Left kidney (tissue), 2 donors: Measurements from ENCODE around the gene TOR1B. TPM values are rescaled to one million over a fixed set of nuclear protein-coding genes. Genes with fewer than 3 reads are reported as not detected.
"Not testable (repeated sequence)": the region's sequence is repeated elsewhere in the genome, so short reads cannot be mapped to it uniquely, and the experiment has no call there.

ENCODE experiments used
- DNase-seq: peaks from one replicate; pipeline ENCODE4 v3.0.0-alpha.2; 2013
- polyA plus RNA-seq: library from polyadenylated mRNA; unstranded; fragments of 120-200 nt; gene quantifications from one replicate; pipeline ENCODE4 v1.2.1, GENCODE V29; 2013; ENCODE audit not compliant: insufficient read length

TOR1B gene
- polyA plus RNA-seq, 1 donor: 21.8 TPM

DNA sequence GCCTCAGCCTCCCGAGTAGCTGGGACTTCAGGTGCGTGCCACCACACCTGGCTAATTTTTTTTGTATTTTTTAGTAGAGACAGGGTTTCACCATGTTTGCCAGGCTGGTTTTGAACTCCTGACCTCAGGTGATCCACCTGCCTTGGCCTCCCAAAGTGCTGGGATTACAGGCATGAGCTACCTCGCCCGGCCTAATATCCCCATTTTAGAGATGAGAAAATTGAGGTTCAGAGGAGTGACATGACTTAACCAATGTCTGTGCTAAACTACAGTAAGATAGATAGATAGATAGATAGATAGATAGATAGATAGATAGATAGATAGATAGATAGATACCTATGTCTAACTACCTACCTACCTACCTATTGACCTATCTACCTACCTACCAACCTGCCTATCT lies 26.9 kb upstream of the TOR1B start:
- DNase-seq: not testable (repeated sequence)

DNA sequence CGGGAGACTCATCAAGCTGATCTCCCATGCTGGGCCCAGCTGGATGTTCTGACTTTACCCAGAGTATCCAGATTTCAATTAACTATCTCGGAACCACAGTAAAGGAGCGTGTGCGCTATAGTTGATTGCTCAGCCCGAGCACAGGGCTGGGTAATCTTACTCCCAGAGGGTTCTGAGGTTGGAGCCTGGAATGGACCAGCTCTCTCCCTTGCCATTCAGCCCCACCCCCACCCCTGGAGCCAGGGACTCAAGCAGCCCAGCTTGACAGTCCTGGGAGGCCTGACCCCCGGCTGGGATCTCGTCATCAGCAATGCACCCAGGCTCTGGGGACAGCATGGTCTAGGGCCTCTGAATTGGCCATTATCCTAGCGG lies 26.4 kb upstream of the TOR1B start:
- no peak for DNase-seq

DNA sequence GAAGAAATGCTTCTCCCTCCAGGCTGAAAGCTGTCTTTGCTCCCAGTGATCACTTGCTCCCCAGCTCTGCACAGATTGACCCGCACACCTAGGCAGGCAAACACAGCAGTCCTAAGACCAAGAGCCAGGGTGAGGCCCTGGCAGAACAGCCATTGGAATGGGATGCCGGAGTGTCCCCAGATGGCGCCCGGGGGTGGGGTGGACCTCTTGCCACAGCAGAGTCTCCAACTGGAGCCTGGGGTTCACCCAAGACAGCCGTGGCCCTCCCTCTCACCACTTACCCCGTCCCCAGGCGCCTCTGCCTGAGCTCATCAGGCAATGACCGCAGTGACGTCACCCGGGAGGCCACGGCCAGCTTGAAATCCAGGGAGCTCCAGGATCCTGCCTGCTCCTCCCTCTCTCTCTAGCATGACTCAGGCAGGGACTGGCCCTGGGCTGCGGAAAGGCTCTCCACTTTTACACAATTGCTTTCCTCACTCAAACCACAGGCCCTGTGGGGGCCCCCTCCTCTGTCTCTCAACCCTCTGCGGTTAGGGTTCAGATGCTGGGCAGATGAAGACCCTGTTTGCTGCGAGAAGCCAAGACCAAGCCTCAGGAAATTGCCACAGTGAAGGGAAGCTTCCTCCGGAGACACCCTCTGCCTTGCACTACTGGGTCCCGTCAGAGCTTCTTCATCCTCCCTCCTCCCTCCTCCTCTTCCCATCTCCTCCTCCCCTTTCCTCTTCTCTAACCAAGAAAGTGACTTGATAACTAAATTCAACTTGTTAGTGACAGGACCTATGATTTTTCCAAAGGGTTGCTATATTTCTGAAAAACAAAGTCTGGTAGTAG lies 25.8 kb upstream of the TOR1B start:
- DNase-seq: peak; percentile 71

DNA sequence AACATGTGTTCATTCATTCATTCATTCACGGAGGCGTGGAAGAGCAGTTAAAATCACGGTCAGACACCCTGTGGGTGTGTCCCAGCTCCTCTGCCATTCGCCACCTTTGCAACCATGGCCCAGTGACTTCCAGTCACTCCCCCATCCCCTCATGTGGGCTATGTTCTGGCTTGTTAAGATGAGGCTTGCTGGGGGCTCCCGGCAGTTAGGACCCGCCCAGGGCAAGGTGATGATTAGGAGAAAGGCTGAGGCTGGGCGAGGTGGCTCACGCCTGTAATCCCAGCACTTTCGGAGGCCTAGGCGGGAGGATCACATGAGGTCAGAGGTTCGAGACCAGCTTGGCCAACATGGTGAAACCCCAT lies 25.2 kb upstream of the TOR1B start:
- DNase-seq: no peak

DNA sequence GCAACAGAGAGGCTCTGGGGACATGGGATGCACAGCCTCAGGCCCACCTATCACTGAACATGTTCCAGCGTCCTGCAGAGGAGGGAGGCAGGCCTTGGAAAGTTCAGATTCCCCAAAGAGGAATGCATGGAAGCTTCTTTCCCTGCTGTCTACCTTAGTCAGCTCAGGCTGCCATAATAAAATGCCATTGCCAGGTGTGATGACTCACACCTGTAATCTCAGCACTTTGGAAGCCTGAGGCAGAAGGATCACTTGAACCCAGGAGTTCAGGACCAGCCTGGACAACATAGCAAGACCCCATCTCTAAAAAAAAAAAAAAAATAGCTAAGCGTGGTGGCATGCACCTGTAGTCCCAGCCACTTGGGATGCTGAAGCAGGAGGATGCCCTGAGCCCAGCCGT lies 24.5 kb upstream of the TOR1B start:
- DNase-seq: no peak

DNA sequence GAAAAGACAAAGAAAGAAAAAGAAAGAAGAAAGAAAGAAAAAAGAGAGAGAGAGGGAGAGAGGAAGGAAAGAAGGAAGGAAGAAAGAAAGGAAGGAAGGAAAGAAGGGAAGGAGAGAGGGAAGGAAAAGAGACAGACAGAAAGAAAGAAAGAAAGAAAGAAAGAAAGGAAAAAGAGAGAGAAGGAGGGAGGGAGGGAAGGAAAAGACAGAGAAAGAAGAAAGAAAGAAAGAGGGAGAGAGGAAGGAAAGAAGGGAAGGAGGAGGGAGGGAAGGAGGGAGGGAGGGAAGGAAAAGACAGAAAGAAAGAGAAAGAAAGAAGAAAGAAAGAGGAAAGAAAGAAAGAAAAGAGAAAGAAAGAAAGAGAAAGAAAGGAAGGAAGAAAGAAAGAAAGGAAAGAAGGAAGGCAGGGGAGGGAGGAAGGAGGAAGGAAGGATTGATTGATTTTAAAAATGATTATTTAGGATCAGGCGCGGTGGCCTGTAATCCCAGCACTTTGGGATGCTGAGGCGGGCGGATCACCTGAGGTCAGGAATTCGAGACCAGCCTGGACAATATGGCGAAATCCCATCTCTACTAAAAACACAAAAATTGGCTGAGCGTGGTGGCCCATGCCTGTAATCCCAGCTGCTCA lies 23.3 kb upstream of the TOR1B start:
- no peak for DNase-seq

DNA sequence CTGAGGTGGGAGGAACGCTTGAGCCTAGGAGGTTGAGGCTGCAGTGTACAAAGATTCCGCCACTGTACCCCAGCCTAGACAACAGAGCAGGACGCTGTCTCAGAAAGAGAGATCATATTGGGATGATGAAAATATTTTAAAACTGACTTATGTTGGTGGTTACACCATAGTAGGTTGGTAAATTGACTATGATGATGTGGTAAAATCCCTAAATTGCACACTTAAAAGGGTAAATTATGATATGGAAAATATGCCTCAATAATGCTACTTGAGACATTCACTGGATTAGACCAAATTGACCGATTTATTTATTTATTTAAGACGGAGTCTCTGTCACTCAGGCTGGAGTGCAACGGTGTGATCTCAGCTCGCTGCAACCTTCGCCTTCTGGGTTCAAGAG lies 21.9 kb upstream of the TOR1B start:
- DNase-seq: no peak

DNA sequence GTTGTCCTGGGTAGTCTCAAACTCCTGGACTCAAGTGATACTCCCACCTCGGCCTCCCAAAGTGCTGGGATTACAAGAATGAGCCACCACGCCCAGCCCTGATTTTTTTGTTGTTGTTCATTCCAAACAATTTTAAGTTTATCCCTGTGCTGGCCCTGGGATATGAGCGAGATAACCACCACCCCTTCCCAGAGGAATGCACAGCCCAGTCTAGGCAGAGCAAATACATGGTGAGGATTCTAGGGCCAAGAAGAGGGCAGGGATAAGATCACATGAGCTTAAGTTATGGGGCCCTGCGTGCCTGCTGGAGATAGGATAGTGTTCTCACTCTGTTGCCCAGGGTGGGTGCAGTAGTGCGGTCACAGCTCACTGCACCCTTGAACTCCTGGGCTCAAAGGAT lies 21.0 kb upstream of the TOR1B start:
- DNase-seq: no peak

DNA sequence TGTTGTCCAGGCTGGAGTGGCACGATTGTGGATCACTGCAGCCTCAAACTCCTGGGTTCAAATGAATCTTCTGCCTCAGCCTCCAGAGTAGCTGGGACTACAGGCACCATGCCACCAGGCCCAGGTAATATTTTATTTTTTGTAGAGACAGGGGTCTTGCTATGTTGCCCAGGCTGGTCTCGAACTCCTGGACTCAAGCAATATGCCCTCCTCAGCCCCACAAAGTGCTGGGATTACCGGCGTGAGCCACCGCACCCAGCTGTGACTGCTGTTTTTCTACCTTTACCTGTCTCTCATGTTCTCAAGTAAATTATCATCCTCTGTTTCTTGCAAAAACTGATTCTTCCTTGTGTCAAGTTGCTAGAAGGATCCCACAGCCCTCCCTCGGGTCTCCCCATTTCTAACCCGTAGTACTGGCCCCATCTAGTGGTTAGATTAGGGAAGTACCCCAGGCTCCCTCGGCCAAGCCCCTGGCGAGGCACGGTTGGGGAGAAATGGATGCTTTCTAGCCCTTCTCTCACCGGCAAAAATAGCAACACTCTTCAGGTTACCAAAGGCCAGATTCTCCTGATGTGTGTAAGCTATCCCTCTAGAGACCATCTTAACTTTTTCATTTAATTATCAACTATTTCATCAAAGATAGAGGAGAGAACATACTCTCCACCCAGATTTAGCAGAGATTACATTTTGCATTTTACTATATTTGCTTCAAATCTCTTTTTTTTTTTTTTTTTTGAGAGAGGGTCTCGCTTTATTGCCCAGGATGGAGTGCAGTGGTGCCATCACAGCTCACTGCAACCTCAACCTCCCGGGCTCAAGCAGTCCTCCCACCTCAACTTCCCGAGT lies 19.2 kb upstream of the TOR1B start:
- peak; percentile 69 for DNase-seq

DNA sequence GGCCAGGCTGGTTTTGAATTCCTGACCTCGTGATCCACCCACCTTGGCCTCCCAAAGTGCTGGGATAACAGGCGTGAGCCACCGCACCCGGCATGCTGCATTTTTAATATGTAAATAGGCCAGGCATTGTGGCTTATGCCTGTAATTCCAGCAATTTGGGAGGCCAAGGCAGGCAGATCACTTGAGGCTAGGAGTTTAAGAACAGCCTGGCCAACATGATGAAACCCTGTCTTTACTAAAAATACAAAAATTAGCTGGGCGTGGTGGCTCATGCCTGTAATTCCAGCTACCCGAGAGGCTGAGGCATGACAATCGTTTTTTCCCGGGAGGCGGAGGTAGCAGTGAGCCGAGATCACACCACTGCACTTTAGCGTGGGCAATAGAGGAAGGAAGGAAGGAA lies 18.0 kb upstream of the TOR1B start:
- DNase-seq: not testable (repeated sequence)

DNA sequence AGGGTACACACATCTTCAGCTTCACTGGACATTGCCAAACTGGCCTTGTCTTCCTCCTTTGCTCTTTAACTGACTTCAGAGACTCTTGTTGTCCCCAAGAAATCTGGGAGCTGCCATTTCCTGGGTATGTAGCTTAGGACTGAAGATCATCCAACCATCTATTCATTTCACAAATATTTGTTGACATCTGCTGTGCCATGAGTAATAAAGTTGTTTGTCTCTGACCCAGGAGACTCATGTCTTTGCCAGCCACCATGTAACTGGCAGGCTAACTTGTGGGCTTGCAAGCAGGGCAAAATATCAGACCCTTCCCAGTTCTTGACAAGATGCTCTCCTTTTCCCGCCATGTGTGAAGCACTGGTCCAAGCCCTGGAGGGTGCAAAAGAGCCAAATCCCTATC lies 17.1 kb upstream of the TOR1B start:
- no peak for DNase-seq

DNA sequence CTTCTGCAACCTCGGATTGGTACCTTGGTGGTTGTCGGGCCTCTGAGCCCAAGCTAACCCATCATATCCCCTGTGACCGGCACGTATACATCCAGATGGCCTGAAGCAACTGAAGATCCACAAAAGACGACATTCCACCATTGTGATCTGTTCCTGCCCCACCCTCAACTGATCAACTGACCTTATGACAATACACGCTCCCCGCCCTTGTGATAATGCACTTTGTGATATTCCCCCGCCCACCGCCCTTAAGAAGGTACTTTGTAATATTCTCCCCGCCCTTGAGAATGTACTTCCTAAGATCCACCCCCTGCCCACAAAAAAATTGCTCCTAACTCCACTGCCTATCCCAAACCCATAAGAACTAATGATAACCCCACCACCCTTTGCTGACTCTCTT lies 16.5 kb upstream of the TOR1B start:
- DNase-seq: no peak

DNA sequence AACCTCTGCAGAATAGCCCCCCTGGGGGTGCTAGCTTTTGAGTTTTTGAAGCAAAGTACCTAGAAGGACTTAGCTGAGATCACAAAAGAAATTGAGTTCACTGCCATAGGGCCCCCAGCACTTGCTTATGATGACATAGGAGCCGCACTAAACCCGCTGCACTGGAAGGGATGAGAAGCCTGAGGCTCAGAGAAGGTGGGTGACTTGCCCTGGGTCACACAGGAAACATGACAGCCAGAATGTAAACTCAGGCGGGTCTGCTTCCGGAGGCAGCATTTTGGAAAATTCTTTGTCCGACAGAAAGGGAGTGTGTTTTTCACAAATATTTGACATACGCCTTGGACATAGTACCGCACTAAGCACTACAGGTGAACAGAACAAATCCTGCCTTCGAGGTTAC lies 8.4 kb upstream of the TOR1B start:
- no peak for DNase-seq

DNA sequence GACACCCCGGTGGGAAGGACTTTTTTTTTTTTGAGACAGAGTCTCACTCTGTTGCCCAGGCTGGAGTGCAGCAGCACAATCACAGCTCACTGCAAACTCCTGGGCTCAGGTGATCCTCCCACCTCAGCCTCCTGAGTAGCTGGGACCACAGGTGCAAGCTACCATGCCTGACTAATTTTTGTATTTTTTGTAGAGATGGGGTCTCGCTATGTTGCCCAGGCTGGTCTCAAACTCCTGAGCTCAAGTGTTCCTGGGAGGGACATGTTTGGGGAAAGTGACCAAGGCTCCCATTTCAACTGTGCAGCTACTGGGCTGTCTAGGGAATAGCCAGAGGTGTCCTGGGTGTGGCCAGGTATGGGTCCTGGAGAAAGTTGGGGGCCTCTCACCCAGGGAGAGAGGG lies 7.0 kb upstream of the TOR1B start:
- not testable (repeated sequence) for DNase-seq

DNA sequence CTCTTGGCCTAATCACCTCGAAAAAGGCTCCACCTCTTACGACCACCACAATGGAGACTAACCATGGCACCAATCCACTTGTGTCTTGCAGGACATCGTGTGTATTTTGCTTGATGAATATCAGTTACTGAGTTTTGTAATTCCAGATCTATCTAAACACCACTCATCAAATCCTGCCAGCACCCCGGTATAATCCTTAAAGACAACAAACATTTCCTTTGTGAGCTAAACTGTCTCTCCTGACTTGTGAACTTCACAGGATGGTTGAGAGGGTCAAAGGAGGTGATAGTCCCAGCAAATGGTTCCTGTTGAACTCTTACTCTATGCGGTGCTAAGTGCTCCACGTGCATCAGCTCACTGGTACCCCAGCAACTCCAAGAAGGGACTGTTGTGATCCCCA lies 4.0 kb upstream of the TOR1B start:
- no peak for DNase-seq

DNA sequence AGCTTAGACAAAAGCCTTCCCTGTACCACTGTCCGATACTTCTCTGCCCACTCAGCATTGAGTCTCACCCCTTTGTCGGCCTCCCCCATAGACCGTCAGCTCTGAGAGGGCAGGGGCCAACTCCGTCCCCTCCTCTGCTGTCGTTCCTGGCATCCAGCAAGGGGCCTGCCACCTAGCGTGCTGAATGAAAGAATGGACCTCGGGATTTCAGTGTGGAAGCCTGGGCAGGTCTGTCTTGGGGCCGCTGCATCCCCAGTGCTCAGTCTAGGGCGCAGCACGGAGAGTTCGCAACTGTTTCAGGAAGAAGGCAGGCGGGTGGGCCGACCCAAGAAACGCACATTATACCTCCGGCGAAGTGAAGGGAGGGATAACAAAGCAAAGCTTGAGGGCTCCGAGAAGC lies 1.5 kb upstream of the TOR1B start:
- no peak for DNase-seq

DNA sequence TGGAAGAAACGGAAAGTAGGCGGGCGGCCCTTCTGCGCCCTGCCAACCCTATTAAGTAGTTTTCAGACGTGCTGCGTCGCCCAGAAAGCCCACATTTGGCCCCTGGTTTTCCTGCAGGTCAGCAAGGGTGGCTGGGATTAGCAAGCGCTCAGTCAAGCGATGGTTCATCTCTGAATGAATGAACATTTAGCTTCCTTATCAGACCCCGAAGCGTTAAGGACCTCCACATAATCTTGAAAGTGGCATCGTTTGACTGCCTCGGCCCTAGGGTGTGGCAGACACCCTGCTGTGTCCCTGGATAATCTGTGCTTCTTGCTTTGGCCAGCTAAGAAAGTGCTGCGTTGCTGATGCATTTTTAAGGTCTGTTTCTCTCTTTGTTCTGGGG lies 684 bp downstream of the TOR1B start:
- DNase-seq: no peak

DNA sequence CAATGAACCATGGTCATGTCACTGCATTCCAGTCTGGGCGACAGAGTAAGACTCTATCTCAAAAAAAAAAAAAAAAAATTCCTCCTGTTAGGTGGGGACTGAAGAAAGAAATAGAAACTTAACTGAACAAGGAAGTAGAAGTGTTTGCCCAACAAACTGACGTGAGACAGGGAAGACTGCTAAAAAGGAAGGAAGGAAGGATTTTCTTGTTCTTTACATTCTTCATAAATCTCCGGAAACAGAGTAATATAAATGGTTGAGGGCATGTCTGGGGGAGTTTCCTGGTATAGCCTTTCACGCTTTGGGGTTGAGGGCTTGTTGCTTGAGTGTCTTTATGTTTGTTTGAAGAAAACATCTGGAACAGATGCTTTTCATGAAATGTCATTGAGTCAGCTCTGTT lies 3.1 kb downstream of the TOR1B start:
- DNase-seq: no peak

DNA sequence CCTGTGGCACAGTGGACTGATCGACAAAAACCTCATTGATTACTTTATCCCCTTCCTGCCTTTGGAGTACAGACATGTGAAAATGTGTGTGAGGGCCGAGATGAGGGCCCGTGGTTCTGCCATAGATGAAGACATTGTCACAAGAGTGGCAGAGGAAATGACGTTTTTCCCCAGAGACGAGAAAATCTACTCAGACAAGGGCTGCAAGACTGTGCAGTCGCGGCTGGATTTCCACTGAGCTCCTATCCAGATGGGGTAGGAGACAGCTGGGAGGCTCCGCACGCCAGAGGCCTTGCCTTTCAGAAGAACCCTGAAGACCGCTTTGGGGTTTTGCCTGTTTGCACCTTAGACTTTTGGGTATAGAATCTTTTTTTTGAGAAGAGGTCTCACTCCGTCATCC lies 6.4 kb downstream of the TOR1B start:
- DNase-seq: no peak

DNA sequence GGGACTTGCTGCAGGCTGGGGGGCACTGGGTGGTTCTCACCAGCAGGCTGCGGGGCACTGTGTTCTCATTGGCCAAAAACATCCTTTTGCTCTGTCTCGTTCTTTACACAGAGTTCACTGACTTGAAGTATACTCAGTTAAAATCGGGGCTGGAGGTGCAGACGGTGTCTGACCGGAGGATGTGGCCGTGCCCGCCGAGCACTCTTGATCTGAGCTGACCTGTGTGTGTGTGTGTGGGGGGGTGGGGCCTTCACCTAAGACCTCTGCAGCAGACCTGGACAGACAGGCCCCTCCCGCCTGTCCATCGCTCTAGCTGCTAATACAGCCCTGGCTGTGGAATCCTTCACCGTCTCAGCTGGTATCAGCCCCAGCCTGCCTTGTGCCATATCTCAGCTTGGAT lies 7.1 kb downstream of the TOR1B start:
- no peak for DNase-seq

DNA sequence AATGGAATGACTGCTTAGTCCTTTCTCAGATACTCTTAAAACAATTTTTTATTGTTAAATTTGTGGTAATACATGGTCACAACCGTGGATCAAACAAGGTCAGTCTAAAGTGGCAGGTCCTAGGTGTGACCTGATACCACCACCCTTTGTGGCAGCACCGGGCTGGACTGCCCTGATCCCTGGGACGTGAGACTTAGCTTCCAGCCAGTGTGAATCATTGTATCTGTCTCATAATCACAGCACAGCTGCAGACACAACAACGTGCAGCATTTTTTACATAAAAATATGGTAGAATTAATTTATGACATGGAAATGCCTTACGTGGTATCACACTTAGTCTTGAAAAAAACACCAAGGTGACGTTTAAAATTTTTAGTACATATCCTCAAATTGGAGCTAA lies 7.8 kb downstream of the TOR1B start:
- DNase-seq: no peak

DNA sequence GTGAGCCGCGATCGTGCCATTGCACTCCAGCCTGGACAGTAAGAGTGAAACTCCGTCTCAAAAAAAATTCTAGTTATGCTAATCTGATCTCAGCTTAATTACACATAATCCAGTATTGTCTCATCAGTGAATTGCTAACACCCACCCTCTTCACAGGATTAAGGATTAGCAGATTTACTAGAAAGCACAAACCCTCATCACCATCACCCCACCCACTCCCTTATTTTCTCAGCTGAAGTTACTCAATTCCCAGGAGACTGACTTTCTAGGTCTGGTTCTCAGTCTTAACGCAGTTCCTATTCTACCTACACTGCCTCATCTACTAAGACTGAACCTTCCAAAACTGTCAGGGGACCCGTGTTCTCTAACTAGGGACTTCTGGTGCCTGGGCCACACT lies 9.0 kb downstream of the TOR1B start:
- no peak for DNase-seq

DNA sequence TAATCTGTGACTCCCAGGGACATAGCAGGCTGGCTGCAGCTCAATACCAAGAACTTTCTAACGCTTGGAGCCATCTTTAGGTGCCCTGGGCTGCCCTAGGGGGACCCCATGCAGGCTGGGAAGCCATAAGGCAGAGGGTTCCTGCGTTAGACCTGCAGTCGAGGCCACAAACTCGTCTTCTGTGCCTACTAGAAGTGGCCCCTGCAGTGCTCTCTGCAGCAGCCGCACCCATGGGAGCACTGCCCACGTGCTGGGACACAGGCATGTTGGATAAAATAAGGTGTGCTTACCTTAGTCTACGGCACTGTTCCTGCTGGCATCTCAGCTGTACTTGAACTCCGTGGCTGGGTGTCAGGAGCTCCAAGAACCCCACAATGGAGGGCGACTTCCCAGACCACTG lies 9.4 kb downstream of the TOR1B start:
- no peak for DNase-seq
